GM23338 (cell line): ENCODE results near the gene C14orf119. TPM values are rescaled to one million over a fixed set of nuclear protein-coding genes. Genes with fewer than 3 reads are reported as not detected.
A peak's percentile ranks its signal among the peaks of the same experiment; 100 is the strongest.

ENCODE experiments used
- ATAC-seq: fragments of 200-7000 bp; cut with Tn5 transposase; 3 replicates; pipeline ENCODE4 v1.9.1; 2020
- DNase-seq: peaks from one replicate; pipeline ENCODE4 v3.0.0-alpha.2; 2015; ENCODE audit warnings: low spot score
- H2AFZ ChIP-seq: fragments of 200-600 bp; sonication (generic); 2 replicates; pipeline ENCODE4 v1.8.0; 2016; ENCODE audit warnings: antibody characterized with exemption, mild to moderate bottlenecking, moderate library complexity
- H3F3A ChIP-seq: fragments of 200-600 bp; sonication (generic); replicated peaks from 2 replicates; pipeline ENCODE4 v1.8.0; 2017; ENCODE audit warnings: antibody characterized with exemption, mixed run types, low read depth
- H3K27ac ChIP-seq: fragments of 200-600 bp; sonication (generic); 2 replicates; pipeline ENCODE4 v1.6.1; 2016; ENCODE audit warnings: low read depth
- H3K27me3 ChIP-seq: fragments of 200-600 bp; sonication (generic); 2 replicates; pipeline ENCODE4 v1.8.0; 2016; ENCODE audit warnings: mild to moderate bottlenecking, mixed run types, moderate library complexity; ENCODE audit not compliant: insufficient read depth
- H3K36me3 ChIP-seq: fragments of 200-600 bp; sonication (generic); 2 replicates; pipeline ENCODE4 v1.8.0; 2016; ENCODE audit warnings: mild to moderate bottlenecking; ENCODE audit not compliant: insufficient read depth
- H3K4me1 ChIP-seq: fragments of 200-600 bp; sonication (generic); 2 replicates; pipeline ENCODE4 v1.8.0; 2016; ENCODE audit warnings: mild to moderate bottlenecking, moderate library complexity; ENCODE audit not compliant: insufficient read depth
- H3K4me2 ChIP-seq: fragments of 200-600 bp; sonication (generic); 2 replicates; pipeline ENCODE4 v1.7.1; 2017; ENCODE audit warnings: mixed run types
- H3K4me3 ChIP-seq: fragments of 200-600 bp; sonication (generic); 2 replicates; pipeline ENCODE4 v1.6.1; 2016; ENCODE audit warnings: mixed run types
- H3K79me2 ChIP-seq: fragments of 200-600 bp; sonication (generic); replicated peaks from 2 replicates; pipeline ENCODE4 v1.8.0; 2017; ENCODE audit warnings: mild to moderate bottlenecking; ENCODE audit not compliant: insufficient read depth
- H3K9me2 ChIP-seq: fragments of 200-600 bp; sonication (generic); 2 replicates; pipeline ENCODE4 v1.8.0; 2017; ENCODE audit not compliant: insufficient read depth
- H4K20me1 ChIP-seq: fragments of 200-600 bp; sonication (generic); replicated peaks from 2 replicates; pipeline ENCODE4 v1.8.0; 2017; ENCODE audit warnings: mild to moderate bottlenecking; ENCODE audit not compliant: insufficient read depth
- H3K27ac Mint-ChIP-seq: 2 replicates; pipeline ENCODE4 v1.8.0; 2020; ENCODE audit warnings: inconsistent platforms, mild to moderate bottlenecking, moderate library complexity, mixed read lengths
- H3K27me3 Mint-ChIP-seq: 3 replicates; pipeline ENCODE4 v1.8.0; 2022; ENCODE audit warnings: low read depth, mild to moderate bottlenecking, moderate library complexity, mixed read lengths, inconsistent platforms; ENCODE audit not compliant: insufficient read depth, poor library complexity
- H3K36me3 Mint-ChIP-seq: 3 replicates; pipeline ENCODE4 v1.8.0; 2021; ENCODE audit warnings: low read depth, mild to moderate bottlenecking, inconsistent platforms, moderate library complexity, mixed read lengths
- H3K4me1 Mint-ChIP-seq: 3 replicates; pipeline ENCODE4 v1.8.0; 2020; ENCODE audit warnings: mild to moderate bottlenecking, inconsistent platforms, mixed read lengths
- H3K4me3 Mint-ChIP-seq: 3 replicates; pipeline ENCODE4 v1.8.0; 2021; ENCODE audit warnings: moderate library complexity, mild to moderate bottlenecking, inconsistent platforms, mixed read lengths
- H3K9me3 Mint-ChIP-seq: 3 replicates; pipeline ENCODE4 v1.8.0; 2020; ENCODE audit warnings: moderate library complexity, mild to moderate bottlenecking, inconsistent platforms, mixed read lengths
- CREB1 ChIP-seq: fragments of 250-450 bp; sonication (Bioruptor Pico); IDR thresholded peaks from 2 replicates; pipeline ENCODE4 v1.5.0; 2020; ENCODE audit warnings: low read depth, mild to moderate bottlenecking, moderate library complexity
- CTCF ChIP-seq, 2 experiments: fragments of 200-600 bp in 1 of 2; sonication (generic) in 1 of 2; conservative IDR thresholded peaks; 2 replicates each; pipeline versions ENCODE4 v1.5.1 to v1.6.1; 2016 to 2017; ENCODE audit warnings: antibody characterized with exemption in 2 of 2, low read depth in 2 of 2, mild to moderate bottlenecking in 2 of 2, moderate library complexity in 1 of 2
- EZH2 ChIP-seq: fragments of 200-600 bp; sonication (generic); IDR thresholded peaks from one replicate; pipeline ENCODE4 v1.8.0; 2017; ENCODE audit warnings: antibody characterized with exemption, mild to moderate bottlenecking, low read depth; ENCODE audit not compliant: unreplicated experiment
- NANOG ChIP-seq: IDR thresholded peaks from 2 replicates; pipeline ENCODE4 v1.6.1; 2016; ENCODE audit warnings: antibody characterized with exemption, borderline replicate concordance
- STAT1 ChIP-seq: IDR thresholded peaks from one replicate; pipeline ENCODE4 v1.6.1; 2016; ENCODE audit warnings: antibody characterized with exemption; ENCODE audit not compliant: unreplicated experiment
- ZNF114 ChIP-seq: fragments of 250-450 bp; sonication (Bioruptor Pico); IDR thresholded peaks from 2 replicates; pipeline ENCODE4 v1.5.0; 2020; ENCODE audit warnings: mild to moderate bottlenecking, moderate library complexity
- polyA plus RNA-seq: library from polyadenylated mRNA; unstranded; fragments of >200 nt; fragmentation: Nextera tagmentation; extraction: Ambion mirVana; gene quantifications from 2 replicates; pipeline ENCODE4 v1.2.1, GENCODE V29; 2016
- total RNA-seq: library from RNA; depleted of rRNA; stranded (reverse); fragments of >200 nt; shearing (Covaris generic); gene quantifications from 2 replicates; pipeline ENCODE4 v1.2.3, GENCODE V29; 2014
- TF ChIP-seq, protein P1 (sequence below): fragments of 250-450 bp; sonication (Bioruptor Pico); IDR thresholded peaks from 2 replicates; pipeline ENCODE4 v1.5.0; 2020; ENCODE audit warnings: mild to moderate bottlenecking, moderate library complexity
- TF ChIP-seq, protein P2 (sequence below): IDR thresholded peaks from 2 replicates; pipeline ENCODE4 v1.6.1; 2016; ENCODE audit warnings: antibody characterized with exemption

Gene C14orf119
- total and polyA plus RNA-seq, 2 experiments from 2014 or later = 49.4 to 118 TPM

- TF ChIP-seq, protein P1, sequence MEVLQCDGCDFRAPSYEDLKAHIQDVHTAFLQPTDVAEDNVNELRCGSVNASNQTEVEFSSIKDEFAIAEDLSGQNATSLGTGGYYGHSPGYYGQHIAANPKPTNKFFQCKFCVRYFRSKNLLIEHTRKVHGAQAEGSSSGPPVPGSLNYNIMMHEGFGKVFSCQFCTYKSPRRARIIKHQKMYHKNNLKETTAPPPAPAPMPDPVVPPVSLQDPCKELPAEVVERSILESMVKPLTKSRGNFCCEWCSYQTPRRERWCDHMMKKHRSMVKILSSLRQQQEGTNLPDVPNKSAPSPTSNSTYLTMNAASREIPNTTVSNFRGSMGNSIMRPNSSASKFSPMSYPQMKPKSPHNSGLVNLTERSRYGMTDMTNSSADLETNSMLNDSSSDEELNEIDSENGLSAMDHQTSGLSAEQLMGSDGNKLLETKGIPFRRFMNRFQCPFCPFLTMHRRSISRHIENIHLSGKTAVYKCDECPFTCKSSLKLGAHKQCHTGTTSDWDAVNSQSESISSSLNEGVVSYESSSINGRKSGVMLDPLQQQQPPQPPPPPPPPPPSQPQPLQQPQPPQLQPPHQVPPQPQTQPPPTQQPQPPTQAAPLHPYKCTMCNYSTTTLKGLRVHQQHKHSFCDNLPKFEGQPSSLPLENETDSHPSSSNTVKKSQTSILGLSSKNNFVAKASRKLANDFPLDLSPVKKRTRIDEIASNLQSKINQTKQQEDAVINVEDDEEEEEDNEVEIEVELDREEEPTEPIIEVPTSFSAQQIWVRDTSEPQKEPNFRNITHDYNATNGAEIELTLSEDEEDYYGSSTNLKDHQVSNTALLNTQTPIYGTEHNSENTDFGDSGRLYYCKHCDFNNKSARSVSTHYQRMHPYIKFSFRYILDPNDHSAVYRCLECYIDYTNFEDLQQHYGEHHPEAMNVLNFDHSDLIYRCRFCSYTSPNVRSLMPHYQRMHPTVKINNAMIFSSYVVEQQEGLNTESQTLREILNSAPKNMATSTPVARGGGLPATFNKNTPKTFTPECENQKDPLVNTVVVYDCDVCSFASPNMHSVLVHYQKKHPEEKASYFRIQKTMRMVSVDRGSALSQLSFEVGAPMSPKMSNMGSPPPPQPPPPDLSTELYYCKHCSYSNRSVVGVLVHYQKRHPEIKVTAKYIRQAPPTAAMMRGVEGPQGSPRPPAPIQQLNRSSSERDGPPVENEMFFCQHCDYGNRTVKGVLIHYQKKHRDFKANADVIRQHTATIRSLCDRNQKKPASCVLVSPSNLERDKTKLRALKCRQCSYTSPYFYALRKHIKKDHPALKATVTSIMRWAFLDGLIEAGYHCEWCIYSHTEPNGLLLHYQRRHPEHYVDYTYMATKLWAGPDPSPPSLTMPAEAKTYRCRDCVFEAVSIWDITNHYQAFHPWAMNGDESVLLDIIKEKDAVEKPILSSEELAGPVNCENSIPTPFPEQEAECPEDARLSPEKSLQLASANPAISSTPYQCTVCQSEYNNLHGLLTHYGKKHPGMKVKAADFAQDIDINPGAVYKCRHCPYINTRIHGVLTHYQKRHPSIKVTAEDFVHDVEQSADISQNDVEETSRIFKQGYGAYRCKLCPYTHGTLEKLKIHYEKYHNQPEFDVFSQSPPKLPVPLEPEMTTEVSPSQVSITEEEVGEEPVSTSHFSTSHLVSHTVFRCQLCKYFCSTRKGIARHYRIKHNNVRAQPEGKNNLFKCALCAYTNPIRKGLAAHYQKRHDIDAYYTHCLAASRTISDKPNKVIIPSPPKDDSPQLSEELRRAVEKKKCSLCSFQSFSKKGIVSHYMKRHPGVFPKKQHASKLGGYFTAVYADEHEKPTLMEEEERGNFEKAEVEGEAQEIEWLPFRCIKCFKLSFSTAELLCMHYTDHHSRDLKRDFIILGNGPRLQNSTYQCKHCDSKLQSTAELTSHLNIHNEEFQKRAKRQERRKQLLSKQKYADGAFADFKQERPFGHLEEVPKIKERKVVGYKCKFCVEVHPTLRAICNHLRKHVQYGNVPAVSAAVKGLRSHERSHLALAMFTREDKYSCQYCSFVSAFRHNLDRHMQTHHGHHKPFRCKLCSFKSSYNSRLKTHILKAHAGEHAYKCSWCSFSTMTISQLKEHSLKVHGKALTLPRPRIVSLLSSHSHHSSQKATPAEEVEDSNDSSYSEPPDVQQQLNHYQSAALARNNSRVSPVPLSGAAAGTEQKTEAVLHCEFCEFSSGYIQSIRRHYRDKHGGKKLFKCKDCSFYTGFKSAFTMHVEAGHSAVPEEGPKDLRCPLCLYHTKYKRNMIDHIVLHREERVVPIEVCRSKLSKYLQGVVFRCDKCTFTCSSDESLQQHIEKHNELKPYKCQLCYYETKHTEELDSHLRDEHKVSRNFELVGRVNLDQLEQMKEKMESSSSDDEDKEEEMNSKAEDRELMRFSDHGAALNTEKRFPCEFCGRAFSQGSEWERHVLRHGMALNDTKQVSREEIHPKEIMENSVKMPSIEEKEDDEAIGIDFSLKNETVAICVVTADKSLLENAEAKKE (CRISPR knock-in tag) = no peak
- TF ChIP-seq STAT1 (no peak), ZNF114 (CRISPR knock-in tag) (no peak), EZH2 (no peak)
Measured at GRCh38 chr14:23119363-23120327, 24.3 kb downstream of the C14orf119 start (continued).

- peaks cover 22% of the 10 kb centered on the region for H3K27me3 Mint-ChIP-seq
- peak; percentile 100 for TF ChIP-seq CTCF (conservative IDR thresholded peaks at IDR 0.05; ENCODE audit: low read depth in 2 of 2)
- no peak for TF ChIP-seq NANOG
- TF ChIP-seq, protein P2, sequence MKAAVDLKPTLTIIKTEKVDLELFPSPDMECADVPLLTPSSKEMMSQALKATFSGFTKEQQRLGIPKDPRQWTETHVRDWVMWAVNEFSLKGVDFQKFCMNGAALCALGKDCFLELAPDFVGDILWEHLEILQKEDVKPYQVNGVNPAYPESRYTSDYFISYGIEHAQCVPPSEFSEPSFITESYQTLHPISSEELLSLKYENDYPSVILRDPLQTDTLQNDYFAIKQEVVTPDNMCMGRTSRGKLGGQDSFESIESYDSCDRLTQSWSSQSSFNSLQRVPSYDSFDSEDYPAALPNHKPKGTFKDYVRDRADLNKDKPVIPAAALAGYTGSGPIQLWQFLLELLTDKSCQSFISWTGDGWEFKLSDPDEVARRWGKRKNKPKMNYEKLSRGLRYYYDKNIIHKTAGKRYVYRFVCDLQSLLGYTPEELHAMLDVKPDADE = no peak
- TF ChIP-seq STAT1 = no peak
- TF ChIP-seq CREB1 (CRISPR knock-in tag) = no peak
- Histone ChIP-seq H3K4me2 (no peak overlapping the region), H3K36me3 (no peaks in the 10 kb centered on the region), H3K27ac (no peak overlapping the region), H3K9me2 (no peaks in the 10 kb centered on the region), H4K20me1 (no peaks in the 10 kb centered on the region), H3K4me1 (peaks cover 40% of the 10 kb centered on the region), H3F3A (no peaks in the 10 kb centered on the region; the same call in 1 of the 2 replicates), H3K79me2 (no peaks in the 10 kb centered on the region), H3K4me3 (no peak overlapping the region), H3K27me3 (no peaks in the 10 kb centered on the region), H2AFZ (no peak overlapping the region)
- DNase-seq = peak; percentile 95
- 0 out of 2 replicates have a peak overlapping the region, but pooled peaks have one; percentile 40 for H3K27ac Mint-ChIP-seq
- no peaks in the 10 kb centered on the region; the same call in 1 of the 3 replicates for H3K36me3 Mint-ChIP-seq
- peak overlapping the region; percentile 6; the same call in 1 of the 3 replicates for H3K4me3 Mint-ChIP-seq
- ATAC-seq = peak; percentile 87
- no peaks in the 10 kb centered on the region; the same call in 2 of the 3 replicates for H3K9me3 Mint-ChIP-seq
- H3K4me1 Mint-ChIP-seq = peaks cover 55% of the 10 kb centered on the region
Measured at GRCh38 chr14:23120541-23121251, 25.4 kb downstream of the C14orf119 start.
